Lower lobe of right lung (tissue), 2 donors: ENCODE results near the gene STIMATE. TPM values are rescaled to one million over a fixed set of nuclear protein-coding genes. Genes with fewer than 3 reads are reported as not detected.

Experiments
- ATAC-seq, 2 donors: fragments of 200-7000 bp; cut with Tn5 transposase; one replicate each; pipeline ENCODE4 v1.9.1; 2020 to 2022; ENCODE audit warnings: mild to moderate bottlenecking in 2 of 2, moderate library complexity in 2 of 2
- DNase-seq: peaks from one replicate; pipeline ENCODE4 v3.0.0-alpha.2; 2020
- H3K27ac ChIP-seq: fragments of 200-600 bp; one replicate; pipeline ENCODE4 v1.8.0; 2022
- H3K27me3 ChIP-seq: fragments of 200-600 bp; one replicate; pipeline ENCODE4 v1.8.0; 2022; ENCODE audit warnings: low read depth
- H3K36me3 ChIP-seq: fragments of 200-600 bp; one replicate; pipeline ENCODE4 v1.8.0; 2022; ENCODE audit warnings: mild to moderate bottlenecking
- H3K4me1 ChIP-seq: fragments of 200-600 bp; one replicate; pipeline ENCODE4 v1.8.0; 2022
- H3K4me3 ChIP-seq: fragments of 200-600 bp; one replicate; pipeline ENCODE4 v1.8.0; 2022; ENCODE audit warnings: mild to moderate bottlenecking
- H3K9me3 ChIP-seq: fragments of 200-600 bp; one replicate; pipeline ENCODE4 v1.8.0; 2022
- intact Hi-C: fragments of 100-400 bp; cut with DNase I; formaldehyde crosslinking; loops from one replicate; pipeline ENCODE4 v1.11.0; 2022
- total RNA-seq: library from RNA; stranded (reverse); fragmentation: NEBNext Ultra II Directional; extraction: Animal tissue kit (Norgen Biotek cat#: 25700); gene quantifications from one replicate; pipeline ENCODE4 v1.2.1, GENCODE V29; 2021
- TF ChIP-seq, protein P1 (sequence below): fragments of 200-600 bp; IDR thresholded peaks from one replicate; pipeline ENCODE4 v1.8.0; 2022; ENCODE audit warnings: antibody characterized with exemption, mild to moderate bottlenecking
- donor health status: DM: no; HTN: yes; CAD: no; lungs with severe emphysema.

STIMATE gene
- total RNA-seq, 1 donor from 2014 or later, result 42.4 TPM

DNA sequence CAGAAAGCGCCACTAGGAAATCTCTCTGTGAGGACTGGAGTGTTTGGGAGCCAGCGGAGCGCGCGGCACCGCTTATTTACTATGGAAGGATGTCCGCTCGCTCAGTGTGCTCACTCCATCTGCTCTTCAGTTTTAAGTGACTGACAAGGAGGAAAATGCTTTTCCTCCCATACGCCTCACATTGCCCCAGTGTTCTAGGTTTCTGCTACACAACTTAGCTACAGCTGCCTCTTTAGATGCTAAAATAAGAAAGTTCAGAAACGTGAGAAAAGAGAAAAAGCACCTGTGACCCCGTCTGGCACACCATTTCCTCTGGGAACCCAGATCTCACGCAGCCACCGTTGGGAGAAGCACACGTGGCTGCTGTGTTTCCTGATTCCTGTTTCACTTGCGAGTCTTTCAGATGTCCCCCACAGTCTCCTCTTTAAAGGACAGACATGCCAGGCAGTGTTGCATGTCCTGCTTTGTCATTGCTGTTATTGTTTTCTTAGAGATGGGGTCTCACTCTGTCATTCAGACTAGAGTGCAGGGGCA is 50.8 kb downstream of the STIMATE start:
- Histone ChIP-seq H3K27ac (no peak overlapping the region), H3K36me3 (peaks cover 71% of the 10 kb centered on the region), H3K4me1 (peaks cover 48% of the 10 kb centered on the region)

DNA sequence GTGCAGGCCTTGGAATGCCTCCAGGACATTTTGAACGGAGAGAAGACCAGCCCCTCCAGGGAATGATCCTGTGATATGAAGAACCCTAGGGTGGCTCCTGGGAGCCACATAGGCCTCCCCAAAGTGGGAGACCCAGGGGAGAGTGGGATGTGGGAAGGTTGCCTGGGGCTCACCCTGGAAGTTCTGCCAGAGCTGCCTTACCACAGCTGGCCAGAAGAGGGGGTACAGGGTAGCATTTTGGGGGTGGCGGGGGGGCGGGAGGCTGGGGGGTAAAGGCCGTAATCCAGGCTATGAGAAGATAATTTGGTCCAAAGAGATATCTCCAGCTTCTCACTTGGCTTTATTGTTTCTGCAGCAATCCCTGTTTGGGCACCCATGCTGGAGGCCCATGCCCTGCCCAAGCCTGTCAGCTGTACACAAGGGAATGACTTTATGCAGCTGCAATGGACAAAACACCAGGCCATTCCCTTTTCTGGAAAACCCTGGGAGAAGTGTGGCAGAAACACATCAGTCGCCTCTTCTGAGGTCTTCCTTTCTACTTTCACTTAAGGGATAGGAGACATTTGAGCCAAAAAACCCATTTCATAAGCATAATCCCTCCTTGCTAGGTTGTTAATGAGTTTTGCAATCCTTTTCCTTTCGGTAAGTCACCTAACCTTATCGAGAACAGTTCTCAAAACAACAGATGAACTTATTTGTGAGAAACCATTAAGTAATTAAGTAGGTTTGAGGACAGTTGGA is 51.5 kb downstream of the STIMATE start:
- peaks cover 48% of the 10 kb centered on the region for H3K4me1 ChIP-seq
- H3K27me3 ChIP-seq, result no peaks in the 10 kb centered on the region
- TF ChIP-seq, protein P1, sequence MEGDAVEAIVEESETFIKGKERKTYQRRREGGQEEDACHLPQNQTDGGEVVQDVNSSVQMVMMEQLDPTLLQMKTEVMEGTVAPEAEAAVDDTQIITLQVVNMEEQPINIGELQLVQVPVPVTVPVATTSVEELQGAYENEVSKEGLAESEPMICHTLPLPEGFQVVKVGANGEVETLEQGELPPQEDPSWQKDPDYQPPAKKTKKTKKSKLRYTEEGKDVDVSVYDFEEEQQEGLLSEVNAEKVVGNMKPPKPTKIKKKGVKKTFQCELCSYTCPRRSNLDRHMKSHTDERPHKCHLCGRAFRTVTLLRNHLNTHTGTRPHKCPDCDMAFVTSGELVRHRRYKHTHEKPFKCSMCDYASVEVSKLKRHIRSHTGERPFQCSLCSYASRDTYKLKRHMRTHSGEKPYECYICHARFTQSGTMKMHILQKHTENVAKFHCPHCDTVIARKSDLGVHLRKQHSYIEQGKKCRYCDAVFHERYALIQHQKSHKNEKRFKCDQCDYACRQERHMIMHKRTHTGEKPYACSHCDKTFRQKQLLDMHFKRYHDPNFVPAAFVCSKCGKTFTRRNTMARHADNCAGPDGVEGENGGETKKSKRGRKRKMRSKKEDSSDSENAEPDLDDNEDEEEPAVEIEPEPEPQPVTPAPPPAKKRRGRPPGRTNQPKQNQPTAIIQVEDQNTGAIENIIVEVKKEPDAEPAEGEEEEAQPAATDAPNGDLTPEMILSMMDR, result peak; percentile 45
- intact Hi-C loops, result no loop called here
- peaks cover 71% of the 10 kb centered on the region for H3K36me3 ChIP-seq
- DNase-seq (no peak), ATAC-seq (peak; percentile 40 to 41)
- no peaks in the 10 kb centered on the region for H3K9me3 ChIP-seq
- H3K4me3 ChIP-seq, result no peak overlapping the region
- peak overlapping the region; percentile 64 for H3K27ac ChIP-seq

More for the DNA sequence above, 50.8 kb downstream of the STIMATE start:
- DNase-seq (no peak), ATAC-seq (no peak)
- TF ChIP-seq, protein P1, result no peak
- Histone ChIP-seq H3K9me3 (no peaks in the 10 kb centered on the region), H3K27me3 (no peaks in the 10 kb centered on the region), H3K4me3 (no peak overlapping the region)
- intact Hi-C loops, result no loop called here

DNA sequence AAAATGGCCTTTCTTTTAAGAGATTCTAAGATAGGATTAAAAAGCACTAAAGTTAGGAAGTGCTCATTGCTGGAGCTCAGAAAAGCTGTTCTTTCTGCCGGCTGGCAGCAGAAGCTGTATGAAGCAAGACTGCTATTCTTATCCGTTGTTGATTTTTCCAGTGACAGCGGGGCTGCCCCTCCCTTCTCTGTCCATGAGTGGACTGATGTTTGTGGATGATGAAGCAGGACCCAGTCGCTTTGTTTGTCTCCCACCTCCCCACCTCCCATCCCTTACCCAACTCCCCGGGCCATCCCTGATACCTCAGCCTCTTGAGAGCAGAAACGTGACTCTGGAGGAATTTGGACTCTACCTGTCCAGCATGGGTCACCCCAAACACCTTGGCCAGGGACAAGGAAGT is 52.2 kb downstream of the STIMATE start:
- ATAC-seq (peak; percentile 52 to 59), DNase-seq (no peak)
- no peaks in the 10 kb centered on the region for H3K27me3 ChIP-seq
- no peaks in the 10 kb centered on the region for H3K9me3 ChIP-seq
- intact Hi-C loops, result no loop called here
- peaks cover 48% of the 10 kb centered on the region for H3K4me1 ChIP-seq
- peak overlapping the region; percentile 64 for H3K27ac ChIP-seq
- no peak overlapping the region for H3K4me3 ChIP-seq
- peaks cover 76% of the 10 kb centered on the region for H3K36me3 ChIP-seq
- TF ChIP-seq, protein P1, result no peak

DNA sequence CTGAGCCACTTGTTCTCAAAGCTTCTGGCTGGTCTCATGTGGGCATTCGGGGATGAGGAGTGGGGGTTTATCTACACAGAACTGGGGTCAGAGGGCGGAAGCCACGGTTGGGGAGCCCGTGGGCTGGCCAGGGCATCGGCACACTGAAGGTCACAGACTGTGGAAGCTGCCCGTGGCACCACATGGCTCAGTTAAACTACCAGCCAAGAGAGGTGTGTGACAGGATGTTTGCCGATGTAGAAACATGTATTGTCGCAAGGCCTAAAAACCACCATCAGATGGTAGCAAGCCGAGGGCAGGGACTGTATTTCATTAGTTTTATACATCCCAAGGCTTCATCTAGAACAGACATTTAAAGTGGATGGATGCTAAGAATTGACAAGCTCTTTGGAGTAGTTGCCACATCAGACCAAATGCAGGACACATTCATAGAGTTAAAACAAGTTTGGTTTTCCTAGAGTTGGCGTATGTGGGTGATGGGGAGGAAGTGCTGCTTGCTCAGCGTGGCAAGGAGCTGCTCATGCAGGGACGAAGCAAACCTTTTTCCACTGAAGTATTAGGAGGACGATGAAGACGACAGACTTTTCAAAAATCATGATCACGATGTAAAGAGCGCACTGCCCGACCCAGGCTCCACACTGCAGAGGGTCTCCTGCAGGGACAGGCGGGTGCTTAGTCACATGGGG is 52.9 kb downstream of the STIMATE start:
- H3K36me3 ChIP-seq, result peaks cover 75% of the 10 kb centered on the region
- peak in 1 of 2 donors; percentile 5 for ATAC-seq
- no peak for DNase-seq
- TF ChIP-seq, protein P1, result no peak
- H3K9me3 ChIP-seq, result no peaks in the 10 kb centered on the region
- H3K4me1 ChIP-seq, result peaks cover 48% of the 10 kb centered on the region
- H3K27me3 ChIP-seq, result no peaks in the 10 kb centered on the region
- peak overlapping the region; percentile 64 for H3K27ac ChIP-seq
- no peak overlapping the region for H3K4me3 ChIP-seq
- intact Hi-C loops, result no loop called here

DNA sequence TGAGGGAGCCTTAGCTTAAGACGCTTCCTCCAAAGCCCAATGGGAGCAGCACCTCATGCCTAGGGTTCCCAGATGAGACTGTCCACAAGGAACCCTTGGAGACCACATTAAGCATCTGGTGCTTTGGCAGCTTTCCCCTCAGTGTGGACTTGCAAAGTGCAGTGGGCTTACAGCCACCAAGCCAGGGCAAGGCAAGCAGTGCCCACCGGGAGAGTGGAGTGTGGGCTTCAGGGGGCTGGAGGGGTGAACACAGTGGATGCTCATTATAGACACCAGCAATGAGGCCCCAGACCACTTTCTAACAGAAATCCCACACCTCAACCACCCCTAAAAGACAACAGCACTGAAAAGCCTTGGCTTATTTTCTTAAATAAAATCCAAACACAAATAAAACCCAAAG is 53.5 kb downstream of the STIMATE start:
- DNase-seq (no peak), ATAC-seq (no peak)
- H3K36me3 ChIP-seq, result peaks cover 75% of the 10 kb centered on the region
- TF ChIP-seq, protein P1, result no peak
- H3K27me3 ChIP-seq, result no peaks in the 10 kb centered on the region
- H3K27ac ChIP-seq, result peak overlapping the region; percentile 51
- intact Hi-C loops, result no loop called here
- H3K4me1 ChIP-seq, result peaks cover 48% of the 10 kb centered on the region
- H3K4me3 ChIP-seq, result no peak overlapping the region
- H3K9me3 ChIP-seq, result no peaks in the 10 kb centered on the region
